HAP-1 (cell line): Measurements from ENCODE around the gene DAGLA.

Experiments used
- DNase-seq, 2 experiments: peaks; one replicate each; pipeline ENCODE4 v3.0.0-alpha.2; 2016 to 2020; ENCODE audit warnings: low spot score in 2 of 2
- H3K27me3 ChIP-seq: fragments of 250-450 bp; sonication (Bioruptor Pico); 2 replicates; pipeline ENCODE4 v1.5.1; 2020; ENCODE audit warnings: low read depth, mild to moderate bottlenecking, moderate library complexity
- H3K36me3 ChIP-seq: fragments of 250-450 bp; sonication (Bioruptor Pico); replicated peaks from 2 replicates; pipeline ENCODE4 v1.5.1; 2020; ENCODE audit warnings: mild to moderate bottlenecking
- H3K4me1 ChIP-seq: fragments of 250-450 bp; sonication (Bioruptor Pico); 2 replicates; pipeline ENCODE4 v1.5.1; 2020; ENCODE audit warnings: mild to moderate bottlenecking
- H3K4me3 ChIP-seq: fragments of 250-450 bp; sonication (Bioruptor Pico); 2 replicates; pipeline ENCODE4 v1.5.1; 2020; ENCODE audit warnings: mild to moderate bottlenecking, moderate library complexity
- H3K9me3 ChIP-seq: fragments of 250-450 bp; sonication (Bioruptor Pico); 2 replicates; pipeline ENCODE4 v1.5.1; 2020; ENCODE audit warnings: mild to moderate bottlenecking, moderate library complexity
- in situ Hi-C: fragments of 300-500 bp; cut with MboI; formaldehyde crosslinking; loops from 3 replicates; pipeline ENCODE4 v1.14.3; 2020; ENCODE audit warnings: low sequenced_read_pairs, inconsistent platforms, mixed read lengths

The DAGLA gene

DNA sequence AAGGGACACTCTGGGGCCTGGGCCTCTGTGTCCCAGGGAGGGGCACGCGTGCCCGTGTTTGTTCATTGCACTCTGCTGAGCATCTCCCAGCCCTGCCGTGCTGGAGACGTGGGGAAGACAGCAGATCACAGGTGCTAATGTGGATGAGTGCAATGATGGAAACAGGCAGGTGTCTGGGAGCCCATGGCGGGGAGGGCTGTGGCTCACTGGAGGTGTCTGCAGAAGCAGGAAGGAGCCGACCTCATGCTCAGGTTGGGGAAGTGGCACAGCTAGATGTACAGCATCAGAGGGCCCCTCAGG lies 104.3 kb downstream of the DAGLA start:
- H3K4me3 ChIP-seq: no peak overlapping the region
- in situ Hi-C loops: no loop called here
- H3K4me1 ChIP-seq: no peaks in the 10 kb centered on the region
- DNase-seq: no peak
- H3K27me3 ChIP-seq: no peaks in the 10 kb centered on the region
- H3K9me3 ChIP-seq: no peaks in the 10 kb centered on the region
- peaks cover 36% of the 10 kb centered on the region for H3K36me3 ChIP-seq

GRCh38 chr11:61785837-61786402 lies 105.7 kb downstream of the DAGLA start:
- Histone ChIP-seq H3K4me3 (no peak overlapping the region), H3K4me1 (no peaks in the 10 kb centered on the region), H3K36me3 (peaks cover 47% of the 10 kb centered on the region), H3K9me3 (no peaks in the 10 kb centered on the region), H3K27me3 (no peaks in the 10 kb centered on the region)
- no peak for DNase-seq
- in situ Hi-C loops: no loop called here

DNA sequence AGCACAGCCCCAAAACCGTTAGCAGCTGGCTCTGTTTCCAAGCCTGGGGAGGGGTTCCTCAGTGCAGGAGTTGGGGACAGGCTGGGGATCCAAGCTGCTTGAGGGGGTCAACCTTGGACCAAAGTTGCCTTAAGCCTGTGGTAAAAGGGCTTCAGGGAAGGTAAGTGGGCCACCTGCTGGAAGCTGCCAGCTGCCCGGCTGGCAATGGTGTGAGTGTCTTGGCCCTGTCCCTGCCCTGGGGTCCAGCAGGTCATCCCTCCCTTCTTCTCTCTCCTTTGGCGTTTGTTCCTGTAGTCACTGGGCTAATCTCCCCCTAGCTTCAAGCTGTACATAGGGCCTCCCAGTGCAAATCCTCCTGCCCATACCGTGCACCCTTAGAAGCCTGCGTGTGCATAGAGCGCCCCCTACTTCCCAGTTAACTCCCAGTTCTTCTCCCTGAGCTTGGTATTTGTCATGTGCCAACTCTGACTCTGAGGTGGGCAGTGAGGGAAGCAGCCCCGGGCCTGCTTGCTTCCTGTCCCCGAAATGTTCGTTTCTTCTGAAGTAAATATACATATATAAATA lies 107.8 kb downstream of the DAGLA start:
- Histone ChIP-seq H3K27me3 (no peaks in the 10 kb centered on the region), H3K4me1 (no peaks in the 10 kb centered on the region), H3K9me3 (no peaks in the 10 kb centered on the region), H3K36me3 (peaks cover 47% of the 10 kb centered on the region), H3K4me3 (no peak overlapping the region)
- in situ Hi-C loops: no loop called here
- DNase-seq: peak in 1 of 2 experiments; percentile 59

GRCh38 chr11:61791737-61792309 lies 111.6 kb downstream of the DAGLA start:
- Histone ChIP-seq H3K27me3 (no peaks in the 10 kb centered on the region), H3K4me3 (peak overlapping the region; percentile 95), H3K36me3 (peaks cover 70% of the 10 kb centered on the region), H3K4me1 (peaks cover 13% of the 10 kb centered on the region), H3K9me3 (no peaks in the 10 kb centered on the region)
- DNase-seq: peak; percentile 74 to 85
- in situ Hi-C loops: no loop called here

- H3K27me3 ChIP-seq: no peaks in the 10 kb centered on the region
- peak within 1 kb of the TSS; percentile 95 for H3K4me3 ChIP-seq
- peak; percentile 90 to 93 for DNase-seq
- in situ Hi-C loops: no loop called here
- peaks cover 16% of the 10 kb centered on the region for H3K4me1 ChIP-seq
- no peaks in the 10 kb centered on the region for H3K9me3 ChIP-seq
- H3K36me3 ChIP-seq: peaks cover 68% of the 10 kb centered on the region
Observed at GRCh38 chr11:61792310-61793082, 112.3 kb downstream of the DAGLA start, which contains the start of the genes FEN1 and TMEM258. TSS of gene FEN1 (plus strand) at chr11:61792911. CDS start at chr11:61795362, 2,451 bp downstream. TSS of gene TMEM258 (minus strand) at chr11:61792599. CDS start at chr11:61792558, 41 bp downstream.

DNA sequence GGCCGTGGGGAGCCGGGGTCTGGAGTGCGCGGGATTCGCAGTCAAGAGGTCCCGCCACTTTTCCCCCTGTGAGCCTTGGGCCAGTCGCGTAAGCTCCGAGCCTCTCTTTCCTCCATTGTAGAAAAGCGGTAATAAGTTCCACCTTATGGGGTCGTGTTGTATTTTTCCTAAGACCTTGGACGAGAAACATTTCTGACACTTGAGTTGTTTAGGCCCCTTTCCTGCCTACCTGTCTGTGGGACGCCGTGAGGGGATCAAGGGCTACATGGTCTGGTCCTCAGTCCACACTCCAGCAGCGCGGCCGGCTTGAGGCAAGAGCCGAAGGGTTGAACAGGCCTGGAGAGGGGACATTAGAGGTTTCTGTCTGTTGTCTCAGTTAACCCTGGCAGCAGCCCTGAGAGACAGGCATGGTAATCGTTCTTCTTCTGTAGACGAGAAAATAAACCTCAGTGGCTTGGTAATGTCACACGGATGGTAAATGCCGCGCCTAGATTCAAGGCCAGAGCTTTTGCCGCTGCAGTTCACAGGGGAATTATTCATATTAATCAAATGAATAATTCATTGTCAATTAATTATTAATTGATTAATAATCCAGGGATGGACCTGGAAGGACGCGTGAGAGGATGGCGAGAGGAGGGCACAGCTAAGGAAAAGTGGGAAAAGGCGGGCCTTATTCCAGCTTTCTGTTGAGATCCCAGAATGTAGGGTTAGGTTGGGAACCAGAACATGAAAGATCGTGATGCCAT lies 113.1 kb downstream of the DAGLA start:
- no peaks in the 10 kb centered on the region for H3K27me3 ChIP-seq
- peaks cover 62% of the 10 kb centered on the region for H3K36me3 ChIP-seq

DNA sequence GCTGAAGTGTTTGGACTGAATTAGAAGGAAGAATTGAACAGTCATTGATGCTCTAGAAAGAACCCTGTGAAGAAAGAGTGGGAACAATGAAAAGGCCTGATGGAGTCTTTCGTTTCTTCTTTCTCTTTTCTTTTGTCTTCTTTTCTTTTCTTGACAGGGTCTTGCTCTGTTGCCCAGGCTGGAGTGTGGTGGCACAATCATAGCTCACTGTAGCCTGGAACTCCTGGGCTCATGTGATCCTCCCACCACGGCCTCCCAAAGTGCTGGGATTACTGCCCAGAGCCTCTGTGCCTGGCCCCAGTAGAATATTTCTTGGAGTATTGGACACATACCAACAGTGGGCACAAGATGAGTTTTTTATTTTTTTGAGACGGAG lies 113.6 kb downstream of the DAGLA start:
- Histone ChIP-seq H3K9me3 (no peaks in the 10 kb centered on the region), H3K4me3 (peak overlapping the region; percentile 95), H3K36me3 (peaks cover 56% of the 10 kb centered on the region), H3K4me1 (peaks cover 18% of the 10 kb centered on the region), H3K27me3 (no peaks in the 10 kb centered on the region)
- in situ Hi-C loops: no loop called here
- no peak for DNase-seq

More for the DNA sequence above, 113.1 kb downstream of the DAGLA start:
- Histone ChIP-seq H3K9me3 (no peaks in the 10 kb centered on the region), H3K4me3 (peak overlapping the region; percentile 95), H3K4me1 (peaks cover 18% of the 10 kb centered on the region)
- peak in 1 of 2 experiments; percentile 31 for DNase-seq
- in situ Hi-C loops: no loop called here

DNA sequence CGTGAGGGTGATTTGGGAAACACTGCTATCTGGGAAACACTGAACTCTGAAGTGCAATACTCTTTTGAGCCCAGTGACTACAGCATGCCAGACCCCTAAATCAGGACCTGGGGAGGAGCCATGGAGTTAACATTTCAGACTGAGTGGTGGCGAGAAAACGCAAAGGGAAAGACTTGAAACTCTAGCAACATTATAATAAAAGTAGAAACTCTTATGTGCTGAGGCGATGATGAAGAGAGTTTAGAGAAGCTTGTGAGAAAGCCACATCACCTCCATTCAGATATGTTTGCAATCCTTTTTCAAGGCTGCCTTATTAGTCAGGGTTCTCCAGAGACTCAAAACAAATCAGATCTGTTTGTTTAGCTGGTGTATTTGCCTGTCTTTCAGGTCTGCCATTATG lies 114.4 kb downstream of the DAGLA start:
- Histone ChIP-seq H3K36me3 (peaks cover 54% of the 10 kb centered on the region), H3K4me3 (peak overlapping the region; percentile 95), H3K4me1 (peaks cover 18% of the 10 kb centered on the region), H3K27me3 (no peaks in the 10 kb centered on the region), H3K9me3 (no peaks in the 10 kb centered on the region)
- in situ Hi-C loops: no loop called here
- no peak for DNase-seq

DNA sequence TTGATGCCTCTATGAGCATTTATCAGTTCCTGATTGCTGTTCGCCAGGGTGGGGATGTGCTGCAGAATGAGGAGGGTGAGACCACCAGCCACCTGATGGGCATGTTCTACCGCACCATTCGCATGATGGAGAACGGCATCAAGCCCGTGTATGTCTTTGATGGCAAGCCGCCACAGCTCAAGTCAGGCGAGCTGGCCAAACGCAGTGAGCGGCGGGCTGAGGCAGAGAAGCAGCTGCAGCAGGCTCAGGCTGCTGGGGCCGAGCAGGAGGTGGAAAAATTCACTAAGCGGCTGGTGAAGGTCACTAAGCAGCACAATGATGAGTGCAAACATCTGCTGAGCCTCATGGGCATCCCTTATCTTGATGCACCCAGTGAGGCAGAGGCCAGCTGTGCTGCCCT lies 115.3 kb downstream of the DAGLA start:
- Histone ChIP-seq H3K9me3 (no peaks in the 10 kb centered on the region), H3K27me3 (no peaks in the 10 kb centered on the region), H3K36me3 (peaks cover 51% of the 10 kb centered on the region), H3K4me1 (peaks cover 18% of the 10 kb centered on the region), H3K4me3 (no peak overlapping the region)
- DNase-seq: no peak
- in situ Hi-C loops: no loop called here

- Histone ChIP-seq H3K27me3 (no peaks in the 10 kb centered on the region), H3K4me1 (peaks cover 18% of the 10 kb centered on the region), H3K4me3 (no peak overlapping the region), H3K36me3 (peaks cover 53% of the 10 kb centered on the region), H3K9me3 (no peaks in the 10 kb centered on the region)
- DNase-seq: no peak
- in situ Hi-C loops: no loop called here
Observed at GRCh38 chr11:61795876-61796526, 115.8 kb downstream of the DAGLA start.
